Transverse colon (tissue), 4 donors: ENCODE measurements around the gene IVD. TPM values are rescaled to one million over a fixed set of nuclear protein-coding genes. Genes with fewer than 3 reads are reported as not detected.

Experiments used
- DNase-seq: peaks from one replicate; pipeline ENCODE4 v3.0.0-alpha.2; 2019
- H3K27ac ChIP-seq, 4 donors: fragments of 200-600 bp; sonication (generic); 2 replicates each; pipeline ENCODE4 v1.5.1; 2016 to 2018; ENCODE audit warnings: inconsistent platforms in 4 of 4
- H3K27me3 ChIP-seq: fragments of 200-600 bp; sonication (generic); 2 replicates; pipeline ENCODE4 v1.5.1; 2017; ENCODE audit warnings: inconsistent platforms
- H3K36me3 ChIP-seq, 4 donors: fragments of 200-600 bp; sonication (generic); 2 replicates each; pipeline ENCODE4 v1.5.1; 2017 to 2019; ENCODE audit warnings: inconsistent platforms in 4 of 4
- H3K4me1 ChIP-seq, 4 donors: fragments of 200-600 bp; sonication (generic); 2 replicates each; pipeline ENCODE4 v1.5.1; 2017 to 2020; ENCODE audit warnings: inconsistent platforms in 4 of 4
- H3K4me3 ChIP-seq, 4 donors: fragments of 200-600 bp; sonication (generic); 1 replicate in 1 of 4; 2 replicates in 3 of 4; pipeline versions ENCODE4 v1.5.1 to v1.6.1; 2017 to 2019; ENCODE audit warnings: inconsistent platforms in 4 of 4
- H3K9me3 ChIP-seq, 2 donors: fragments of 200-600 bp; sonication (generic); 2 replicates each; pipeline ENCODE4 v1.5.1; 2017 to 2019; ENCODE audit warnings: inconsistent platforms in 2 of 2
- CTCF ChIP-seq, 5 experiments: fragments of 200-600 bp in 3 of 5; fragments of 450-650 bp in 2 of 5; sonication (generic) in 3 of 5; IDR thresholded peaks; 1 replicate in 2 of 5; 2 replicates in 3 of 5; pipeline ENCODE4 v1.5.1; 2016 to 2017; ENCODE audit warnings: antibody characterized with exemption in 5 of 5, inconsistent platforms in 3 of 5, mild to moderate bottlenecking in 2 of 5, moderate library complexity in 1 of 5
- EP300 ChIP-seq: sonication (generic); formaldehyde crosslinking; IDR thresholded peaks from one replicate; pipeline ENCODE4 v1.6.1; 2017; ENCODE audit warnings: antibody characterized with exemption, low read depth
- POLR2A ChIP-seq: fragments of 450-650 bp; IDR thresholded peaks from one replicate; pipeline ENCODE4 v1.6.1; 2016; ENCODE audit warnings: antibody characterized with exemption, mild to moderate bottlenecking, moderate library complexity
- POLR2AphosphoS5 ChIP-seq, 3 donors: sonication (generic); formaldehyde crosslinking; IDR thresholded peaks; one replicate each; pipeline ENCODE4 v1.6.1; 2016; ENCODE audit warnings: antibody characterized with exemption in 3 of 3
- WGBS, 2 donors: methylation state at CpG; one replicate each; pipeline ENCODE4 v1.1.5; 2018; ENCODE audit warnings: low coverage in 1 of 2; 5-methylcytosine and 5-hydroxymethylcytosine counted together
- in situ Hi-C, 4 donors: fragments of 200-750 bp; cut with MboI; loops; one replicate each; pipeline versions ENCODE4 v1.15.0 to v1.15.1; 2017; ENCODE audit warnings: low sequenced_read_pairs in 3 of 4, low pct_ligation_motif_present in 1 of 4, low pct_unique_long_range_greater_than_20kb in 1 of 4
- intact Hi-C: fragments of 100-400 bp; cut with DNase I; formaldehyde crosslinking; loops from one replicate; pipeline ENCODE4 v1.15.1; 2023; ENCODE audit warnings: low total_unique reads
- total RNA-seq, 4 donors: library from RNA; depleted of rRNA; stranded (reverse); fragments of >200 nt; gene quantifications; one replicate each; pipeline ENCODE4 v1.1.0, GENCODE V29; 2016

The IVD gene
- total RNA-seq, 4 donors from 2014 or later: 51.4 to 122 (median 58.7) TPM

- H3K9me3 ChIP-seq: no peaks in the 10 kb centered on the region
- H3K4me1 ChIP-seq: peaks cover 0 to 9% (median under 1%) of the 10 kb centered on the region in 4 donors
- 84 to 93% methylated on average over 6 to 13 of the region's 13 CpGs for WGBS, 2 donors
- no peak overlapping the region for H3K27ac ChIP-seq
- no peak overlapping the region for H3K4me3 ChIP-seq
- H3K27me3 ChIP-seq: no peaks in the 10 kb centered on the region
- H3K36me3 ChIP-seq: peaks cover 0 to 15% (median 4%) of the 10 kb centered on the region in 4 donors
- intact Hi-C loops (no loop called here), in situ Hi-C loops (no loop called here)
- TF ChIP-seq CTCF (IDR thresholded peaks at IDR 0.05): no peak
- no peak for TF ChIP-seq POLR2AphosphoS5 (IDR thresholded peaks at IDR 0.05)
- no peak for TF ChIP-seq POLR2A
- TF ChIP-seq EP300: no peak
- no peak for DNase-seq
Observed at GRCh38 chr15:40388941-40389823, 16.4 kb upstream of the IVD start.

GRCh38 chr15:40389824-40390595, 15.6 kb upstream of the IVD start:
- Histone ChIP-seq H3K4me3 (no peak overlapping the region), H3K27ac (no peak overlapping the region), H3K4me1 (peaks cover 0 to 8% (median 0%) of the 10 kb centered on the region in 4 donors), H3K36me3 (peaks cover 0 to 15% (median 4%) of the 10 kb centered on the region in 4 donors), H3K9me3 (no peaks in the 10 kb centered on the region), H3K27me3 (no peaks in the 10 kb centered on the region)
- in situ Hi-C loops (no loop called here), intact Hi-C loops (no loop called here)
- 95% methylated on average over 2 of the region's 2 CpGs; no CpG with 5 or more reads in 1 of the 2 donors for WGBS, 2 donors
- TF ChIP-seq EP300: no peak
- TF ChIP-seq POLR2A: no peak
- no peak for DNase-seq

GRCh38 chr15:40392986-40393948, 12.3 kb upstream of the IVD start:
- Histone ChIP-seq H3K4me1 (peaks cover 0 to 8% (median 0%) of the 10 kb centered on the region in 4 donors), H3K36me3 (peaks cover 0 to 15% (median 4%) of the 10 kb centered on the region in 4 donors), H3K9me3 (no peaks in the 10 kb centered on the region), H3K4me3 (no peak overlapping the region), H3K27ac (no peak overlapping the region), H3K27me3 (no peaks in the 10 kb centered on the region)
- no peak for TF ChIP-seq POLR2AphosphoS5 (IDR thresholded peaks at IDR 0.05)
- TF ChIP-seq POLR2A: no peak
- TF ChIP-seq CTCF (IDR thresholded peaks at IDR 0.05): no peak
- TF ChIP-seq EP300: no peak
- 88 to 92% methylated on average over 2 to 4 of the region's 4 CpGs for WGBS, 2 donors
- intact Hi-C loops (no loop called here), in situ Hi-C loops (no loop called here)
- DNase-seq: no peak

GRCh38 chr15:40397688-40398412, 7.7 kb upstream of the IVD start:
- Histone ChIP-seq H3K9me3 (no peaks in the 10 kb centered on the region), H3K27me3 (no peaks in the 10 kb centered on the region), H3K4me1 (peaks cover 0 to 8% (median 0%) of the 10 kb centered on the region in 4 donors), H3K36me3 (peaks cover 0 to 5% (median under 1%) of the 10 kb centered on the region in 4 donors), H3K4me3 (no peak overlapping the region), H3K27ac (no peak overlapping the region)
- TF ChIP-seq EP300 (no peak), CTCF (IDR thresholded peaks at IDR 0.05) (no peak), POLR2A (no peak), POLR2AphosphoS5 (IDR thresholded peaks at IDR 0.05) (no peak)
- in situ Hi-C loops (no loop called here), intact Hi-C loops (no loop called here)
- no peak for DNase-seq
- WGBS, 2 donors: 88 to 91% methylated on average over 7 to 8 of the region's 8 CpGs
